Activated CD8-positive, alpha-beta memory T cell treated with anti-CD3 and anti-CD28 coated beads for 24 hours (primary cell): Measurements from ENCODE around the gene CACNG1.

Source experiments
- DNase-seq: peaks from one replicate; pipeline ENCODE4 v3.0.0-alpha.2; 2020

Gene CACNG1

DNA sequence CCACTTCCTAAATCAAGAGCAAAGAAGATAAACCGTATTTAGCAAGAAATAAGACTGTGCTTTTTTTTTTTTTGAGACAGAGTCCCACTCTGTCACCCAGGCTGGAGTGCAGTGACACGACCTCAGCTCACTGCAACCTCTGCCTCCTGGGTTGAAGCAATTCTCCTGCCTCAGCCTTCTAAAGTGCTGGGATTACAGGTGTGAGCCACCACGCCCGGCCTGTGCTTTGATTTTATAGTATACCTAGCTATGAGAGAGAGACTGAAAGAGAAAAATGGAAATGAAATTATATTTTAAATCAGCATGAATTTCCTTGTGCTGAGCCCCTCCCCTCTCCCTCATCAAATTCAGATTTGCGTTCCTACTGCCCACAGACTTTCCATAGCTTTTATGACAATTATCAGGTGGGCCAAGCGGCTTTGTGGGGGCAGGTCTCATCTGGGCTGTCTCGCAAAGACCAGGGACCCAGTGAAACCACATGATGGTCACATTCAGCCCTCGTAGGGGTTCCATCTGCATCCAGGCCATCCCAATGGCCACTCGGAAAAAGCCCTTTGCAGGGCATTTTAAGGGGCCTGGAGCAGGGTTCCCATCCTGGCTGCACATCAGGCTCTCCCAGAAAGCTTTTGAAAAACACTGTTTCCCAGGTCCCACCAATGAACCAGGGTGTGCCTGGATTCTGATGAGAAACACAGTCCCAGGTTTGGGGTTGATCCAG is 8.5 kb downstream of the CACNG1 start:
- DNase-seq, result no peak

GRCh38 chr17:67053438-67054000 is 9.2 kb downstream of the CACNG1 start:
- peak; percentile 50 for DNase-seq

DNA sequence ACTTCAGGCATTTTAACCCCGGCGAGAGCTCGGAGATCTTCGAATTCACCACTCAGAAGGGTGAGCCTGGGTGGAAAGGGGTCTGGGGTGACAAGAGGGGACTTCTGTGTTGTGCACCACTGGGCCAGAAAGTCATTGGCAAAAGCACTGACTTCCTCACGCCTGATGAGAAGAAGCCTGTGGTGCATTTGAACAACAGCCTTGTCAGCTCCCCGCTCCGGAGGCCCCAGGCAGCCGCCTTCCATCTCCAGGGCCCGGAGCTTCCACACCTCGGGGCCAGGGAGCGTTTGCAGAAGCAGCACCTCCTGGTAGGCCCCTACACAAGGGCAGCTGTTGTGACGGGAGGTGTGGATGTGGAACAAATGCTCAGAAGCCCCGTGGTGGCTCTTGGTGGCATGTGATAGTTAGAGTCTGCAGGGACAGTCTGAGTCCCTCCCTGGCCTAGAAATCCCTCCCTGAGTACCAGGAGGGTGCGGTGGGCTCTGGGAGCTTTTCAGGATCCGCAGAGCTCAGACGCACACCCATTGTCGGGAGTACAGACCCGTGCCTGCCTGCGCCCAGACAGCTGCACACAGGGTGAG is 9.7 kb downstream of the CACNG1 start:
- DNase-seq, result peak; percentile 47

GRCh38 chr17:67054608-67055007 is 10.3 kb downstream of the CACNG1 start:
- DNase-seq, result peak; percentile 24

- peak; percentile 42 for DNase-seq
Measured at GRCh38 chr17:67055041-67055443, 10.7 kb downstream of the CACNG1 start.

- peak; percentile 44 for DNase-seq
Measured at GRCh38 chr17:67055811-67056745, 11.7 kb downstream of the CACNG1 start.

DNA sequence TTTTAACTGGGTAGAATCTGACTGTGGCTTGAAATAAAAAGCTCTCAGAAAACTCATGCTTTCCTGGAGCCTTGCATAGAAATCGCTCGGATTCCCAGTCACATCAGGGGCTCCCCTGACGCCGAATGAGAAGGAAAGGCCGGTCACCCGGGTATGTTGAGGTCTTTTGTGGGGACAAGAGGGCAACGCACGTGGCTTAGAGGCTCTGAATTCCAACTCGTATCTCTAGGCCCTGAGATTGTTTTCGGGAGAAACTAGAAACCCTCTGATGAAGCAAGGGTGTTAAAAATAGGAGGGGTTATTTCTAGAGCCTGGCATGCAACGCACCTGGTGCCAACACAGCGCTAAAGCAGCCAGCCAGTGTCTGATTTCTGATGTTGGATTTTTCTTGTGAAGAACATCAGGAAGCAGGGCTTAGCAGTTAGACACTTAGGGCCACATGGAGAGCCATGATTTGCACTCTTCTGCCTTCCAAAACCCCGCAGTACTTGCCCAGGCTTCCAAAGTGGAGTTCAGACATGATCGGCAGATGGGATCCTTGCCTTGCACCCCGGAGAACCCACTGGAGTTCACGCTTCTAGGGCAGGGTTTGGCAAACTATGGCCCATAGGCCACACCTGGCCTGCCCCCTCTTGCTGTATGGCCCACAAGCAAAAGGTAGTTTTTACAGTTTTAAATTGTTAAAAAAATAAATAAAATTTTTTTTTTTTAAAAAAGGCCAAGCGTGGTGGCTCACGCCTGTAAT is 12.6 kb downstream of the CACNG1 start:
- DNase-seq, result peak; percentile 38

DNA sequence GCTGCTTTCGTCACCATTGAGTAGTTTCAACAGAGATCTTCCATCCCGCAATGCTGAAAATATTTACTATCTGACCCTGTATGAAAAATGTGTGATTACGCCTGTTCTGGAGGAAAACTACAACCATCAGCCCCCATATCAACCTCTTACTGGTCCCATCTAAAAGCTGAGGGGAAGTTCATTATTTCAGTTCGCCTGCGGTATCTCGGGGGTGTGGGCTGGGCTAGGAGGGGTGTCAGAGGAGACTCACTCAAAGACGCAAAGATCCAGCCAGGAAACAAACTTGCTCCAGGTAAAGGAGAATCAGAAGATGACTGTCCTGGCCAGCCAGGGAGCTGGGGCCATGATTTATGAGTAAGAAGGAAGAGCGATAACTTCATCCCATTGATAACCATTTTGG is 13.7 kb downstream of the CACNG1 start:
- DNase-seq, result peak; percentile 7

DNA sequence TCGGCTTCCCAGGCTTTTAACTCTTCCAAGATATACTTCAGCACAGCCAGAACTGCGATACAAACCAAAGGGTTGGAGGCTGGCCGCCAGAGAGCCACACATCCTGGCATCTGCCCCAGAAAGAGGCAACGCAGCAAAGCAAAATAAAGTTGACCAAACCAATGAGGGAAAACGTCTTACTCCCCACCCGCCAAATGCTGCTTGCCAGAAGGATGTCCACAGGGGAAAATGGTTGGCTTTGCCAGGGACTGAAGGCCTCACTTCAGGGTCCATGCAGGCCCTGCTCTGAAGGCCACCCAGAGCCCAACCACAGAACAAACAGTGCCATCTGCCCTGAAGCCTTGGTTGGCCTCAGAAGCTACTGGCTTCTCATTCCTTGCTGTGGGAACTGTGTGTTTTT is 15.0 kb downstream of the CACNG1 start:
- peak; percentile 4 for DNase-seq

- peak; percentile 26 for DNase-seq
Measured at GRCh38 chr17:67063141-67063540, 18.8 kb downstream of the CACNG1 start.

- DNase-seq, result no peak
Measured at GRCh38 chr17:67066717-67067116, 22.4 kb downstream of the CACNG1 start.

DNA sequence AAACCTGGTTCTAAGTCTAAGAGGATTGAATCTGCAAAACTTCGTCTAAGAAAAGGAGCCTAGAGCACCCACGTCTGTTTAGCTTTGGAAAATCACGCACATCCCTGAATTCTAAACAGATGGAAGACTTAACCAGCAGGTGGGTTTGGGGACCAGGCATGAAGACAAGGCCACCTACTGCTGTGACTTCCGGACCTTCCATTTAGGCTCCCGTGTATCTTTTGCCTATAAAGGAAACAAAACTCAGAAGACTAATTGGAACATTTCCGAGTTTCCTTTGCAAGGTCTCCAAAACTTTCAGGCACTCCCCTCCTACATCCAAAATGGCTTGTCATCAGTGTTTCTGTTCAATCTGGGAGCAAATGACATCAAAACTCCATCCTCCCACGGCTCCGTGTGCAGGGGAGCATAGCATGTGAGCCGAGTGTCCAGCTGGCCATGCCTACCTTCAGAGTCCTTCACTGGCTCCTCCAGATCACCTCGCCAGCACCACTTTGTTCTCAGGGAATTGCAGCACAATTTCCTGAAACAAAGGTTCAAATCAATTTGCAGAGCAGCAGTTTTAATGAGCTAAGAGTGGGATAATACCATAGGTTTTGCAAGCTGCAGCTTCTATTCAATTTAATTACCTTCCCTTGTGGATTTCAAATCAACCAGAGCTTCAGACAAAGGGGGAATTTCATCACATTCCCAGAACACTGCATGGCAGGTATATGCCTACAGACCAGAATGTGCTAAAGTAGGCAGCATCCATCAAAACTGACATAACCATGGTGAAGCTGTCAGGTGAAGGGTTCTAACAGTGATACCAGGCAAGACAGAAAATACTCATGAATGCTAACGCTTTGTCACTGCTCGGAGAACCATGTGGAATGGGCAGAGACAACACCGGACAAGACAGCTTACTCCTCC is 23.5 kb downstream of the CACNG1 start:
- DNase-seq, result no peak

DNA sequence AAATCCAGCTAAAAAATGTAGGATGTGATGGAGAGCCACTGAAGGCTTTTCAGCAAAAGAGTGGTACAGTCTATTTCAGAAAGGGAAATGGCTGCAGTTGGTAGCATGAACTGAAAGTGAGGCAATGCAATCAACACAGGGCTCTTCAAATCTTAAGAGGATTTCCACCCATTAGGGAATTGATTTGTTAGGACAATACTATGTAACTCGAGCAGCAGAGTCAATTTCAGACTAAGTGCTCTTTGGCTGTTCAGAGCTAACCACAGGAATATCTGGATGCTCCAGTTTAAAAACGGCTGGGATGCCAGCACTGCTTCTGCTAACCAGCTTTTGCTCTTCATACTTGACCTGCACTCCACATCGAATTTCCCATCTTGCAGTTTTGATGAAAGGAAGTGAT is 24.6 kb downstream of the CACNG1 start:
- DNase-seq, result no peak

DNA sequence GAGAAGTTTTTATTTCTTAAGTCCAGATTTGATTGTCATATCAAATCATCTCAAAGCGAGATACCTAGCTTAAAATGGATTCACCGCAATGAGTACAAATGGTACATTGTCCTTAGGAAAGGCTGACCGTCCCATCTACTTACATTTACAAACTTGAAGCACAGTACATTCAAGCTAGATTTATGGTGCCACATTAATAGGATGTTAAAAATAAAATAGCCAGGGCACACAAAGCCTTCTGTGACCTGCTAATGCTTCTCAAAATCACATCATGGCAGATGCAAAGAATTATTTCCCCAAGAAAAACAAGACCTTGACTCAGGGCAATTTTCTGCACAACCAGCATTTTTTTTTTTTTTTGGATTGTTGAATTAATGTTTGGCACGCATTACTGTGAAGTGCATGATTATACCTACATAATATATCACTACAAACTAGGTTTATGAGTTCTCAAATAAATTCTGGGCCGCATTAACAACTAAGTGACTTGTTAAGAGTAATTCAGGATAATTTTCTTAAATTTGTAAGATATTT is 25.3 kb downstream of the CACNG1 start:
- DNase-seq, result no peak

DNA sequence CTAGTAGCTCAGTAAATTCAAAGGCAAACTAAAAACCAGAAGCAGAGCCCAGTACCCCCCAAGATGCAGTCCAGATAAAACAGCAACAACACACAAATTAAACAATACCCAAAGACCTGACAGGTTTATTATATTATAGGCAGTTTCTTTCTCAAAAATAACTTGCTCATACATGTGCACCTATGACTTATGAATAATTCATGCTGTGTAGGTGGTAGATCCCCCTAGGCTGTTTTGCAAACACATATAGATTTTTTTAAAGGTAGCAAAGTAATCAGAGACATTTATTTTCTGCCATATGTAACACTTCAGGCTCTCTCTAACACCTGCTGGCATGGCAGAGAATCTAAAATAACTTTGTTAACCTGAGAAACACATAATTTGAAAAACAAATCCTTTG is 27.2 kb downstream of the CACNG1 start:
- DNase-seq, result no peak

DNA sequence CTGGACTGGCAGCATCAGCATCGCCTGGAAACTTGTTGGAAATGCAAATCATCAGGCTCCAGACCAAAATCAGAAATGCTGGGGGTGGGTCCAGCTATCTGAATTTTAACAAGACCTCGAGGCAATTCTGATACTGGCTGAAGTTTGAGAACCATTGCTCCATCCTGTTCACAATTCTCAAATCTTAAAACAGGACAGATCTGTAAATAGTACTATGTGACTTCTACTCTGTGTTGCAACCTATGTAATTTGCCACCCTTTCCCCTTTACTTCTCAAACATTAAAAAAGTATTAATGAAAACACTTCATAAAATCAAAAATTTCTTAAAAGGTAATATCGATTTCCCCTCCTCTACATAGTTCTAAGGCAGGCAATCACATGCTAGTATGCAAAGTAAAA is 28.5 kb downstream of the CACNG1 start:
- DNase-seq, result no peak

- no peak for DNase-seq
Measured at GRCh38 chr17:67074781-67075180, 30.4 kb downstream of the CACNG1 start.

- DNase-seq, result no peak
Measured at GRCh38 chr17:67076290-67076689, 31.9 kb downstream of the CACNG1 start.

DNA sequence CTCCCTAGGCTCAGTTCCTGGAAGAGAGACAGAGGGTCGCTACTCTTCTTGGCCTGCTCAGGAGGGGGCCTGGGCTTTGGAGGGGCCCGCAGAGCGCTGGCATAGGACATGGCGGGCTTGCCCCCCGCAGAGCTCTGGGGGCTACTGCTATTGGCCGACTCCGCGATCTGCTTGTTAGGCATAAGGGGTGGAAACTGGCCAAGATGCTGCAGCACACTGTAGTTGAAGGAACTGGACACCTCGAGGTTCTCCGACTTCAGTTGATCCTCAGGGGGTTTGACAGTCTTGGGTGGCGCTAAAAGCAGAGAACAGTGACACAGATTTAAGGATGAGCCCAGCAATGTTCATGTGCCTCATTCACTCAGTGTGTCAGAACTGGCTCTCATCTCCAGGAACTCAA is 33.9 kb downstream of the CACNG1 start:
- no peak for DNase-seq

DNA sequence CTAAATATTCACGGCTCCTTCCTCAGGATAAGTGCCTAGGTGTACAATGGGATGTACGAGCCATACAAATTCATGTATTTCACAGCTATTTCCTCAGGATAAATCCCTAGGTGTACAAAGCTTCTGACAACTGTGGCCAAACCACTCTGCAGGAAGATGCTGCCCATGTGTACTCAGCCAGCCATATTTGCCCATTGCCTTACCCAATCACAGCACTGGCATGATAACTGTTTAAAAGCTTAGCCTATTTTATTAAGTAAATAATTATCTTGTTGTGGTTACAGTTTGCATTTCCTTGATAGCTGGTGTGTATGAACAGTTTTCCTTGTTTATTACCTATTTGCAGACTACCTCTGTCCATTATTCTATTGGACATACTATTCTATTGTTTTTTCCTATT is 35.1 kb downstream of the CACNG1 start:
- no peak for DNase-seq

DNA sequence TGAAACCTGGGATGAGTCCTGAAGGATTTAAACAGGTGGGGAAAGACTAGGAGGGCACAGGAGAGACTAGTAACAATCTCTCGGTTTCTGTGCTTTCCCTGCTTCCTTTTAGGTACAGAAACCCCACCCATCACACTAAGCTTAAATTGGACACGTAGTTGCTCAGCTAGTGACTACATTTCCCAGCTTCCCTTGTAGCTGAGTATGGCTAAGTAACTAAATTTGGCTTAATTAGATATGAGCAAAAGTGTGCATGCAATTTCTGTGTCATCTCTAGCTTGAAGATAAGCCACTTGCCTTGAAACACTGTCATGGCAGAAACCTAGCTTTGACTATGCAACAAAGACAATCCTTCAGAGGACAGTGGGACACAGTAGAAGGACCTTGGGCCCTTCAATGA is 36.5 kb downstream of the CACNG1 start:
- no peak for DNase-seq
